Peyer's patch (tissue), 4 donors: ENCODE data around the gene VWF.

ENCODE experiments used
- CTCF ChIP-seq, 6 experiments: fragments of 450-650 bp in 4 of 6; fragments of 200-600 bp in 2 of 6; sonication (generic) in 1 of 6; IDR thresholded peaks; one replicate each; pipeline ENCODE4 v1.5.1; 2017 to 2019; ENCODE audit warnings: antibody characterized with exemption in 6 of 6, mild to moderate bottlenecking in 3 of 6, moderate library complexity in 1 of 6
- POLR2A ChIP-seq, 2 donors: fragments of 450-650 bp; IDR thresholded peaks; one replicate each; pipeline ENCODE4 v1.5.1; 2017; ENCODE audit warnings: antibody characterized with exemption in 2 of 2, mild to moderate bottlenecking in 2 of 2, moderate library complexity in 2 of 2

GRCh38 chr12:5914387-5915149 is 209.9 kb downstream of the VWF start:
- no peak for TF ChIP-seq CTCF (IDR thresholded peaks at IDR 0.05)
- no peak for TF ChIP-seq POLR2A (IDR thresholded peaks at IDR 0.05)
